Neural progenitor cell (in vitro differentiated cells): ENCODE measurements around the gene PRPF38B.

ENCODE experiments used
- EZH2 ChIP-seq: fragments of 200-600 bp; sonication (generic); IDR thresholded peaks from 2 replicates; pipeline ENCODE4 v1.6.1; 2017; ENCODE audit warnings: antibody characterized with exemption, mild to moderate bottlenecking, moderate library complexity
- EZH2phosphoT487 ChIP-seq: fragments of 200-600 bp; sonication (generic); IDR thresholded peaks from 2 replicates; pipeline ENCODE4 v1.6.1; 2017; ENCODE audit warnings: antibody characterized with exemption
- TF ChIP-seq, protein P1 (sequence below): fragments of 200-600 bp; sonication (generic); IDR thresholded peaks from 2 replicates; pipeline ENCODE4 v1.5.1; 2017; ENCODE audit warnings: antibody characterized with exemption, mild to moderate bottlenecking

DNA sequence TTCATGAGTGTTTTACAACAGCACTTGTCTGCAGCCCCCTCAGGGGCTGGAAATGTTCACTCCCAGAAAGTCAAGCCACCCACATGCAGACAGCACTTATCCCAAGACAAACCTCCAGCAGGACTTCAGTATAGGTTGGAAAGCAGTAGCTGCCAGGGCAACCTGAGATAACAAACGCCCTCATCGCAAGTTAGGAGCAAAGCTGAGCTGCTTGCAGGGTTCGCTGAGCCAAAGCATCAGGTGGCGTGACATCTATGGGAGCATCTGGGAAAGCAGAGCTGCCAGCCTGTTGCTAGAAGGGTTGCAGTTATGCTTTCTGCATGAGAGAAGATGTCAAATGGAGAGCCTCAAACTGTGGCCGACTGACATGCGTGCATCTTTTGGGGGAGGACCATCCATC is 50.1 kb downstream of the PRPF38B start:
- TF ChIP-seq, protein P1, sequence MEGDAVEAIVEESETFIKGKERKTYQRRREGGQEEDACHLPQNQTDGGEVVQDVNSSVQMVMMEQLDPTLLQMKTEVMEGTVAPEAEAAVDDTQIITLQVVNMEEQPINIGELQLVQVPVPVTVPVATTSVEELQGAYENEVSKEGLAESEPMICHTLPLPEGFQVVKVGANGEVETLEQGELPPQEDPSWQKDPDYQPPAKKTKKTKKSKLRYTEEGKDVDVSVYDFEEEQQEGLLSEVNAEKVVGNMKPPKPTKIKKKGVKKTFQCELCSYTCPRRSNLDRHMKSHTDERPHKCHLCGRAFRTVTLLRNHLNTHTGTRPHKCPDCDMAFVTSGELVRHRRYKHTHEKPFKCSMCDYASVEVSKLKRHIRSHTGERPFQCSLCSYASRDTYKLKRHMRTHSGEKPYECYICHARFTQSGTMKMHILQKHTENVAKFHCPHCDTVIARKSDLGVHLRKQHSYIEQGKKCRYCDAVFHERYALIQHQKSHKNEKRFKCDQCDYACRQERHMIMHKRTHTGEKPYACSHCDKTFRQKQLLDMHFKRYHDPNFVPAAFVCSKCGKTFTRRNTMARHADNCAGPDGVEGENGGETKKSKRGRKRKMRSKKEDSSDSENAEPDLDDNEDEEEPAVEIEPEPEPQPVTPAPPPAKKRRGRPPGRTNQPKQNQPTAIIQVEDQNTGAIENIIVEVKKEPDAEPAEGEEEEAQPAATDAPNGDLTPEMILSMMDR = no peak
- TF ChIP-seq EZH2phosphoT487 (no peak), EZH2 (no peak)
